ENCODE measurements around the gene SLC39A12.

DNA sequence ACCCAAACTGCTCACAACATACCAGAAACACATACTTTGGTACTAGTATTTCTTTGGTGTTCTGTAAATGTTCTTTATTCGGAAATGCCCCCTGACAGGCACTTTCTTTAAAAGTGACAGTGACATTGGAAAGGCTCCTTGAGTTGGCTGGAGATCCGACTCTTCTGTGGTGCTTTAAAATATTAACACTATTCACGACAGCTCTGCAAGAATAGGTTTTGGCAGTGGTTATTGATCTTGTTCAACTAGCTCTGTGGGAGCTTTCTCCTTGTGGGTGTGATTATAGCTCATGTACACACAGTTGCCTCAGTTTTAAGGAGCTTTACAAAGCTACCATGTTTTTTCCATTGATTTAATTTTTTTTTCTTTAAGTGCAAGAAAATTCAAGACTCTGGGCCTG lies 30.3 kb upstream of the SLC39A12 start:
- no peak for TF ChIP-seq POLR2A (IDR thresholded peaks at IDR 0.05)
- TF ChIP-seq, protein P1, sequence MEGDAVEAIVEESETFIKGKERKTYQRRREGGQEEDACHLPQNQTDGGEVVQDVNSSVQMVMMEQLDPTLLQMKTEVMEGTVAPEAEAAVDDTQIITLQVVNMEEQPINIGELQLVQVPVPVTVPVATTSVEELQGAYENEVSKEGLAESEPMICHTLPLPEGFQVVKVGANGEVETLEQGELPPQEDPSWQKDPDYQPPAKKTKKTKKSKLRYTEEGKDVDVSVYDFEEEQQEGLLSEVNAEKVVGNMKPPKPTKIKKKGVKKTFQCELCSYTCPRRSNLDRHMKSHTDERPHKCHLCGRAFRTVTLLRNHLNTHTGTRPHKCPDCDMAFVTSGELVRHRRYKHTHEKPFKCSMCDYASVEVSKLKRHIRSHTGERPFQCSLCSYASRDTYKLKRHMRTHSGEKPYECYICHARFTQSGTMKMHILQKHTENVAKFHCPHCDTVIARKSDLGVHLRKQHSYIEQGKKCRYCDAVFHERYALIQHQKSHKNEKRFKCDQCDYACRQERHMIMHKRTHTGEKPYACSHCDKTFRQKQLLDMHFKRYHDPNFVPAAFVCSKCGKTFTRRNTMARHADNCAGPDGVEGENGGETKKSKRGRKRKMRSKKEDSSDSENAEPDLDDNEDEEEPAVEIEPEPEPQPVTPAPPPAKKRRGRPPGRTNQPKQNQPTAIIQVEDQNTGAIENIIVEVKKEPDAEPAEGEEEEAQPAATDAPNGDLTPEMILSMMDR (IDR thresholded peaks at IDR 0.05) = no peak

Data from thyroid gland (tissue), 4 donors.